T-cell (primary cell): ENCODE measurements around the gene INTS6. TPM values are rescaled to one million over a fixed set of nuclear protein-coding genes. Genes with fewer than 3 reads are reported as not detected.

ENCODE experiments used
- ATAC-seq, 4 experiments: fragments of 200-7000 bp in 3 of 4; fragments of 150-1000 bp in 1 of 4; cut with Tn5 transposase; replicated peaks in 1 of 4; 1 replicate in 3 of 4; 2 replicates in 1 of 4; pipeline ENCODE4 v1.10.0; 2021; ENCODE audit warnings: moderate library complexity in 3 of 4, mild to moderate bottlenecking in 2 of 4, moderate number of reproducible peaks in 1 of 4
- CTCF ChIA-PET, 2 donors: fragments of 300-600 bp; sonication (Branson Sonifier 250); formaldehyde crosslinking; loops; one replicate each; lab custom pipeline; 2022; ENCODE audit warnings: antibody characterized with exemption in 2 of 2; lab: Charles Lee
- POLR2A ChIA-PET, 2 donors: fragments of 300-600 bp; sonication (Branson Sonifier 250); formaldehyde crosslinking; loops; one replicate each; lab custom pipeline; 2022; ENCODE audit warnings: antibody characterized with exemption in 2 of 2; lab: Charles Lee
- DNase-seq, 35 experiments: peaks; one replicate each; pipeline versions ENCODE4 v3.0.0 to v3.0.0-alpha.2; 2013 to 2023
- H3K27ac ChIP-seq: one replicate; pipeline ENCODE4 v1.5.1; 2013; ENCODE audit warnings: low read length
- H3K27me3 ChIP-seq, 2 experiments: replicated peaks in 1 of 2; 1 replicate in 1 of 2; 2 replicates in 1 of 2; pipeline versions ENCODE4 v1.6.1 to v1.7.0; 2013; ENCODE audit warnings: low read length in 1 of 2, mixed read lengths in 1 of 2; ENCODE audit not compliant: control insufficient read depth in 2 of 2, insufficient read depth in 2 of 2; ENCODE audit errors: extremely low read depth in 1 of 2
- H3K36me3 ChIP-seq, 2 donors: 1 replicate in 1 of 2; 2 replicates in 1 of 2; pipeline versions ENCODE4 v1.6.1 to v1.7.0; 2013; ENCODE audit warnings: low read length in 1 of 2; ENCODE audit not compliant: control insufficient read depth in 2 of 2, insufficient read depth in 1 of 2; ENCODE audit errors: extremely low read depth in 1 of 2
- H3K4me1 ChIP-seq, 2 experiments: 1 replicate in 1 of 2; 2 replicates in 1 of 2; pipeline versions ENCODE4 v1.6.1 to v1.7.0; 2013; ENCODE audit warnings: low read length in 2 of 2, mixed read lengths in 1 of 2; ENCODE audit not compliant: insufficient read depth in 2 of 2, control insufficient read depth in 1 of 2; ENCODE audit errors: extremely low read depth in 1 of 2
- H3K4me3 ChIP-seq, 2 donors: 1 replicate in 1 of 2; 2 replicates in 1 of 2; pipeline versions ENCODE4 v1.5.1 to v1.7.0; 2013; ENCODE audit warnings: mild to moderate bottlenecking in 2 of 2, low read length in 1 of 2, moderate library complexity in 1 of 2; ENCODE audit not compliant: control insufficient read depth in 1 of 2; ENCODE audit errors: extremely low read depth in 1 of 2
- H3K9me3 ChIP-seq: 2 replicates; pipeline ENCODE4 v1.7.0; 2013
- H3K27ac Mint-ChIP-seq, 2 donors: one replicate each; pipeline ENCODE4 v1.8.0; 2020 to 2021; ENCODE audit warnings: mild to moderate bottlenecking in 2 of 2, mixed read lengths in 2 of 2
- H3K27me3 Mint-ChIP-seq, 2 donors: one replicate each; pipeline ENCODE4 v1.8.0; 2021 to 2022; ENCODE audit warnings: mixed read lengths in 2 of 2
- H3K36me3 Mint-ChIP-seq: one replicate; pipeline ENCODE4 v1.8.0; 2021; ENCODE audit warnings: mixed read lengths
- H3K4me1 Mint-ChIP-seq, 3 donors: one replicate each; pipeline ENCODE4 v1.8.0; 2020 to 2022; ENCODE audit warnings: mixed read lengths in 3 of 3, mild to moderate bottlenecking in 1 of 3
- H3K4me3 Mint-ChIP-seq, 3 donors: one replicate each; pipeline ENCODE4 v1.8.0; 2020 to 2022; ENCODE audit warnings: mild to moderate bottlenecking in 3 of 3, mixed read lengths in 3 of 3, moderate library complexity in 3 of 3
- H3K9me3 Mint-ChIP-seq, 3 donors: one replicate each; pipeline ENCODE4 v1.8.0; 2020 to 2022; ENCODE audit warnings: mixed read lengths in 3 of 3
- WGBS: methylation state at CpG from one replicate; pipeline ENCODE4 v1.1.5; 2013; ENCODE audit warnings: missing lambda C conversion rate; ENCODE audit not compliant: insufficient coverage; 5-methylcytosine and 5-hydroxymethylcytosine counted together
- total RNA-seq, 35 experiments: library from RNA in 6 of 35; stranded (reverse) in 6 of 35; fragments of 120-200 nt in 1 of 35; gene quantifications; one replicate each; pipeline versions ENCODE4 v1.2.1 to v1.2.4 and lab custom pipeline; 2013 to 2026

The INTS6 gene
- total RNA-seq, 5 donors from 2014 or later (not counting 1 experiment from before 2014, with no cell fraction given): 50.0 to 77.9 (median 58.7) TPM

GRCh38 chr13:51355217-51355616 is 97.6 kb downstream of the INTS6 start:
- no peaks in the 10 kb centered on the region for H3K4me1 ChIP-seq
- Mint-ChIP-seq H3K4me1 (no peaks in the 10 kb centered on the region), H3K9me3 (no peaks in the 10 kb centered on the region), H3K36me3 (peaks cover 11% of the 10 kb centered on the region), H3K27ac (no peak overlapping the region), H3K27me3 (no peaks in the 10 kb centered on the region), H3K4me3 (no peak overlapping the region)
- CTCF ChIA-PET: interaction anchor here in 1 of 2 donors (0.8 kb wide), 1 partner anchor 35 kb away, joined by 3 read pairs; no protein-coding TSS in a partner anchor
- H3K27ac ChIP-seq: no peak overlapping the region
- WGBS: 100% methylated on average over 1 of the region's 2 CpGs
- no peak overlapping the region for H3K4me3 ChIP-seq
- DNase-seq: no peak
- POLR2A ChIA-PET: no interaction called here
- H3K36me3 ChIP-seq: no peaks in the 10 kb centered on the region
- no peaks in the 10 kb centered on the region for H3K27me3 ChIP-seq
- H3K9me3 ChIP-seq: no peaks in the 10 kb centered on the region
- no peak for ATAC-seq

DNA sequence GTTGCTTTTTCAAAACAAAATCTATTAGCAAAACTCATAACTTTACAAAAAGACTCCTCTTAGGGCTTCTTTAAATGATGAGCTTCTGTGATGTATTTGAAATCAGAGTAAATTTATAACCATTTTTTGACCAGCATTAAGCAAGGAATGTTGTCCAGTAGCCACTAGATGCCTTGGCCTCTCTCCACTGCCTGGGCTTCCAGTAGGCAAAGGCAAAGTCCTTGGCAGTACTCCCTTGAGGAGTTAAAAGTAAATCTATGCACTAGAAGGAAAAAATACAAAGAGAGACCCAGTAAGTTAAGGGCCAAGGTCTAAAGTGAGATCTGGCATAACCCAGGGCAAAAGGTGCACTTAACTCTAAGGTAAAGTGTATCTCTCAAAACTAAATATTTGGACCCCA is 103.8 kb downstream of the INTS6 start:
- H3K4me1 Mint-ChIP-seq: no peaks in the 10 kb centered on the region
- no peak for ATAC-seq

DNA sequence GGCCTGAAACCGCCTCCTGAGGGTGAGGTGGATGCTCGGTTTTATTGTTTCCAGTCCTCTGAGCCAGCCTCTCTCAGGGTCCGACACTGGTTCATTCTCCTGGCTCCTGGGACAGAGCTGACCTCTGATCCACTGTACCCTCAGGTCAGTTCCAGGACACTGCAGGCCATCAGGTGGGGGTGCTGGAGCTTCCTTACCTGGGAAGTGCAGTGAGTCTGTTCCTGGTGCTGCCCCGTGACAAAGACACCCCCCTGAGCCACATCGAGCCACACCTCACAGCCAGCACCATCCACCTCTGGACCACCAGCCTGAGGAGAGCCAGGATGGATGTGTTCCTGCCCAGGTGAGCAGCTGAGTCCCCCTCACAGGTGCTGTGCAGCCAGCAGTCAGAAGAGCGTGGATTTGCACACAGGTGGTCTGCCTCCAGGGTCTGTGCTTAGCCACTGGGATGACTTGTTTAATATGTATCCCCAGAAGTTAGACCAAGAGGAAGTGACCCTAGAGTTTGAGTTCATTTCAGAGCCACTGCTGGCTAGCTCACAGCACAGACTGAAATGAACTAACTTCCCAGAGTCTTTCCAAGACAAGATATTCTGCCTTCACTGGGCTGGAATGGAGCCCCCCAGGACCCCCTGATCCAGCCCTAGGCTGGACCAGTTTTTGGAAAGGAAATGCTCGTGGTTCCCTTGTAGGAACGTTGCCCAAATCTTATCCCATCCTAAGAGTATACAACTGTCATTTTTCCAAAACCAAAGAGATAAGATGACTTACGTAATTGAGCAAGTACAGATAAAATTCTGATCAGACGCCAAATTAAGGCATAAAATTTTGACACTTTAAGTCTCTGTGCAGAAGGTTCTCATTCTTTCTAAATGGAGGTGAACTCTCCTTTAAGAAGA is 104.5 kb downstream of the INTS6 start:
- no peak for ATAC-seq
- H3K9me3 Mint-ChIP-seq: no peaks in the 10 kb centered on the region
- Histone ChIP-seq H3K36me3 (no peaks in the 10 kb centered on the region), H3K27ac (no peak overlapping the region), H3K27me3 (no peaks in the 10 kb centered on the region), H3K9me3 (no peaks in the 10 kb centered on the region), H3K4me3 (no peak overlapping the region), H3K4me1 (no peaks in the 10 kb centered on the region)
- ChIA-PET CTCF (no interaction called here), POLR2A (no interaction called here)
- DNase-seq: no peak
- no peak overlapping the region for H3K4me3 Mint-ChIP-seq
- H3K27ac Mint-ChIP-seq: no peak overlapping the region
- 78% methylated on average over 6 of the region's 10 CpGs for WGBS
- peaks cover 11% of the 10 kb centered on the region for H3K36me3 Mint-ChIP-seq
- no peaks in the 10 kb centered on the region for H3K4me1 Mint-ChIP-seq
- no peaks in the 10 kb centered on the region for H3K27me3 Mint-ChIP-seq

More for the DNA sequence above, 103.8 kb downstream of the INTS6 start:
- no peaks in the 10 kb centered on the region for H3K4me1 ChIP-seq
- no peak overlapping the region for H3K27ac Mint-ChIP-seq
- no peaks in the 10 kb centered on the region for H3K27me3 Mint-ChIP-seq
- peaks cover 11% of the 10 kb centered on the region for H3K36me3 Mint-ChIP-seq
- H3K27ac ChIP-seq: no peak overlapping the region
- no peaks in the 10 kb centered on the region for H3K36me3 ChIP-seq
- POLR2A ChIA-PET: no interaction called here
- CTCF ChIA-PET: no interaction called here
- no peaks in the 10 kb centered on the region for H3K9me3 ChIP-seq
- H3K4me3 ChIP-seq: no peak overlapping the region
- H3K9me3 Mint-ChIP-seq: no peaks in the 10 kb centered on the region
- H3K4me3 Mint-ChIP-seq: no peak overlapping the region
- DNase-seq: no peak
- no peaks in the 10 kb centered on the region for H3K27me3 ChIP-seq

DNA sequence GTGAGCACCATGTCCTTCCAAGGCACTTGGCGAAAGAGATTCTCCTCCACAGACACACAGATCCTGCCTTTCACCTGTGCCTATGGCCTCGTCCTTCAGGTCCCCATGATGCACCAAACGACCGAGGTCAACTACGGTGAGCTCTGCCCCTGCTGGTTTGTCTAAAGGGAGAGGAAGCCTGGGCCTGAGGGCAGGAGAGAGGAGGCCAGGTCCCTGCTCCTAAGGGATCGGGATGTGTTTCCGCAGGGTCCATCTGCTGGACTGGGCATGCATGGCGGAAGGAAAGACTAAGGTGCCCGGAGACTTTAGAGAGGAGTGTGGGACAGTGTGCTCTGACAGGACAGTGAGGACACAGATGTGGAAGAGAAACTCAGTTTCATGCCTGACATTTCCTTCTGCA is 105.7 kb downstream of the INTS6 start:
- 98% methylated on average over 9 of the region's 9 CpGs for WGBS
- CTCF ChIA-PET: no interaction called here

DNA sequence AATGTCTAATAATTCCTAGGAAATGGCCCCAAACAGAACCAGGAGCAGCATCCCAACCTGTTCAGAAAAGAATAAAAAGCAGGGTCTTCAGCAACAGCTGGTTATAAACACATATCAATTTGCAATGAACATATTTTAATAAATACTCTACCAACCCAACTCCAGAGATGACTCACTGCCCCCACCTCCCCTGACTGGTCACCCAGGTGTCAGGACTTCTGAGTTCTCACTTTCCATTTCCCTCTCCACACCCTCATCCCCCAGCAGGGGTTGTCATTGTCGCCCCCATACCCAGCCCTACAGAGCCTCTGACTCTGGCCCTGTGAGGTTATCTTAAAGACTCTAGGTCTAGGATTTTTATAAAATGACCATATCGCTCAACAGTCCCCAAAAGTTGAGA is 106.4 kb downstream of the INTS6 start:
- Mint-ChIP-seq H3K36me3 (no peaks in the 10 kb centered on the region), H3K4me1 (no peaks in the 10 kb centered on the region), H3K9me3 (no peaks in the 10 kb centered on the region), H3K27ac (no peak overlapping the region), H3K4me3 (no peak overlapping the region), H3K27me3 (no peaks in the 10 kb centered on the region)
- H3K4me1 ChIP-seq: no peaks in the 10 kb centered on the region
- ChIA-PET CTCF (no interaction called here), POLR2A (no interaction called here)
- no peaks in the 10 kb centered on the region for H3K9me3 ChIP-seq
- WGBS: no CpG with 5 or more reads among the region's 2 CpGs
- DNase-seq: no peak
- H3K36me3 ChIP-seq: no peaks in the 10 kb centered on the region
- H3K4me3 ChIP-seq: no peak overlapping the region
- no peak overlapping the region for H3K27ac ChIP-seq
- no peak for ATAC-seq
- no peaks in the 10 kb centered on the region for H3K27me3 ChIP-seq

More for the DNA sequence above, 105.7 kb downstream of the INTS6 start:
- ATAC-seq: no peak
- H3K4me3 Mint-ChIP-seq: no peak overlapping the region
- no peaks in the 10 kb centered on the region for H3K27me3 Mint-ChIP-seq
- no peak for DNase-seq
- H3K27me3 ChIP-seq: no peaks in the 10 kb centered on the region
- H3K9me3 Mint-ChIP-seq: no peaks in the 10 kb centered on the region
- H3K36me3 Mint-ChIP-seq: peaks cover 3% of the 10 kb centered on the region
- POLR2A ChIA-PET: no interaction called here
- H3K4me3 ChIP-seq: no peak overlapping the region
- no peaks in the 10 kb centered on the region for H3K4me1 ChIP-seq
- H3K9me3 ChIP-seq: no peaks in the 10 kb centered on the region
- H3K27ac Mint-ChIP-seq: no peak overlapping the region
- no peaks in the 10 kb centered on the region for H3K36me3 ChIP-seq
- H3K27ac ChIP-seq: no peak overlapping the region
- no peaks in the 10 kb centered on the region for H3K4me1 Mint-ChIP-seq

GRCh38 chr13:51343475-51343874 is 109.4 kb downstream of the INTS6 start:
- Mint-ChIP-seq H3K4me1 (no peaks in the 10 kb centered on the region), H3K4me3 (no peak overlapping the region), H3K27me3 (no peaks in the 10 kb centered on the region), H3K27ac (no peak overlapping the region), H3K36me3 (no peaks in the 10 kb centered on the region), H3K9me3 (no peaks in the 10 kb centered on the region)
- H3K4me3 ChIP-seq: no peak overlapping the region
- no peaks in the 10 kb centered on the region for H3K27me3 ChIP-seq
- WGBS: no CpG with 5 or more reads among the region's 5 CpGs
- H3K4me1 ChIP-seq: no peaks in the 10 kb centered on the region
- no peaks in the 10 kb centered on the region for H3K36me3 ChIP-seq
- no peak overlapping the region for H3K27ac ChIP-seq
- ChIA-PET POLR2A (no interaction called here), CTCF (interaction anchor here in 1 of 2 donors (0.6 kb wide), 1 partner anchor 57 kb away, joined by 3 read pairs; no protein-coding TSS in a partner anchor)
- no peak for DNase-seq
- no peak for ATAC-seq
- H3K9me3 ChIP-seq: no peaks in the 10 kb centered on the region
